GM12865 (cell line): ENCODE results near the gene NCOA3.
A peak's percentile ranks its signal among the peaks of the same experiment; 100 is the strongest.
"Not testable (repeated sequence)": the region's sequence is repeated elsewhere in the genome, so short reads cannot be mapped to it uniquely, and the experiment has no call there.

Source experiments
- DNase-seq: peaks from one replicate; pipeline ENCODE4 v3.0.0; 2010; ENCODE audit warnings: low read depth
- H3K4me3 ChIP-seq: 2 replicates; pipeline ENCODE4 v1.5.1; 2011; ENCODE audit warnings: mild to moderate bottlenecking, low read depth, low read length, control low read depth
- TF ChIP-seq, protein P1 (sequence below): IDR thresholded peaks from 2 replicates; pipeline ENCODE4 v1.5.1; 2011; ENCODE audit warnings: low read length, control low read depth, low read depth, inconsistent platforms; ENCODE audit not compliant: insufficient read depth; ENCODE audit errors: missing control alignments

NCOA3 gene

GRCh38 chr20:47496118-47496517 lies 5.6 kb upstream of the NCOA3 start:
- DNase-seq = no peak
- no peak overlapping the region for H3K4me3 ChIP-seq
- TF ChIP-seq, protein P1, sequence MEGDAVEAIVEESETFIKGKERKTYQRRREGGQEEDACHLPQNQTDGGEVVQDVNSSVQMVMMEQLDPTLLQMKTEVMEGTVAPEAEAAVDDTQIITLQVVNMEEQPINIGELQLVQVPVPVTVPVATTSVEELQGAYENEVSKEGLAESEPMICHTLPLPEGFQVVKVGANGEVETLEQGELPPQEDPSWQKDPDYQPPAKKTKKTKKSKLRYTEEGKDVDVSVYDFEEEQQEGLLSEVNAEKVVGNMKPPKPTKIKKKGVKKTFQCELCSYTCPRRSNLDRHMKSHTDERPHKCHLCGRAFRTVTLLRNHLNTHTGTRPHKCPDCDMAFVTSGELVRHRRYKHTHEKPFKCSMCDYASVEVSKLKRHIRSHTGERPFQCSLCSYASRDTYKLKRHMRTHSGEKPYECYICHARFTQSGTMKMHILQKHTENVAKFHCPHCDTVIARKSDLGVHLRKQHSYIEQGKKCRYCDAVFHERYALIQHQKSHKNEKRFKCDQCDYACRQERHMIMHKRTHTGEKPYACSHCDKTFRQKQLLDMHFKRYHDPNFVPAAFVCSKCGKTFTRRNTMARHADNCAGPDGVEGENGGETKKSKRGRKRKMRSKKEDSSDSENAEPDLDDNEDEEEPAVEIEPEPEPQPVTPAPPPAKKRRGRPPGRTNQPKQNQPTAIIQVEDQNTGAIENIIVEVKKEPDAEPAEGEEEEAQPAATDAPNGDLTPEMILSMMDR = no peak

- peak overlapping the region; percentile 11 for H3K4me3 ChIP-seq
- TF ChIP-seq, protein P1 = no peak
- peak; percentile 46 for DNase-seq
These were observed 3.1 kb upstream of the NCOA3 start for GRCh38 chr20:47498606-47499005.

DNA sequence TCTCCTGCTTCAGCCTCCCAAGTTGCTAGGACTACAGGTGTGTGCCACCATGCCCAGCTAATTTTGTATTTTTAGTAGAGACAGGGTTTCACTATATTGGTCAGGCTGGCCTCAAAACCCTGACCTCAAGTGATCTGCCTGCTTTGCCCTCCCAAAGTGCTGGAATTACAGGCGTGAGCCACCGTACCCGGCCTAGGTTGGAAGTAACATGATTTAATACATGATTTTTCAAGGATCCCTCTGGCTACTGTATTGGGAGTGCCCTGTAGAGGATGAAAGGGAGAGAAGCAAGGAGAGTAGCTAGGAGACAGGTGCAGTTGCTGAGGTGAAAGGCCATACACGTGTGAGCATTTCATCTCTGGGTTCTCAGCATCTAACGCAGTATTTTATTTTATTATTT lies 2.6 kb upstream of the NCOA3 start:
- no peak for DNase-seq
- TF ChIP-seq, protein P1 = no peak
- no peak overlapping the region for H3K4me3 ChIP-seq

- not testable (repeated sequence) for DNase-seq
- peak overlapping the region; percentile 89 for H3K4me3 ChIP-seq
These were observed 1.6 kb upstream of the NCOA3 start for GRCh38 chr20:47500082-47500481.

- peak overlapping the region; percentile 89 for H3K4me3 ChIP-seq
- DNase-seq = peak; percentile 47
- TF ChIP-seq, protein P1 = no peak
These were observed 1.1 kb upstream of the NCOA3 start for GRCh38 chr20:47500554-47500953.

DNA sequence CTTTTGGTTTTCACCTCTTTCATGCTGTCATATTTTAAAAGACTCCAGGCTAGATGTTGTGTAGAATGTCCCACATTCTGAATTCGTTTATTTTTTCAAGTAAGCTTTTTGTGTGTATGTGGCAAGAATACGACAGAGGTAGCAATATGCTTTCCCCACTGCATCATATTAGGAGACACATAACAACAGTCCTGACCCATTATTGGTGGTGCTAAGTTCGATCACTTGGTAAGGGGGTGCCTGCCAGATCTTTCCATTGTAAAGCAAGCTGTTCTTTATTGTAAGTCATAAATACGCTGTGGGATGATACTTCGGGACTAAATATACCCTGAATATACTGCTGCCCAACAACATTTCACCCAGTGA lies 588 bp upstream of the NCOA3 start:
- TF ChIP-seq, protein P1 = no peak
- peak; percentile 46 for DNase-seq
- peak overlapping the region; percentile 89 for H3K4me3 ChIP-seq

DNA sequence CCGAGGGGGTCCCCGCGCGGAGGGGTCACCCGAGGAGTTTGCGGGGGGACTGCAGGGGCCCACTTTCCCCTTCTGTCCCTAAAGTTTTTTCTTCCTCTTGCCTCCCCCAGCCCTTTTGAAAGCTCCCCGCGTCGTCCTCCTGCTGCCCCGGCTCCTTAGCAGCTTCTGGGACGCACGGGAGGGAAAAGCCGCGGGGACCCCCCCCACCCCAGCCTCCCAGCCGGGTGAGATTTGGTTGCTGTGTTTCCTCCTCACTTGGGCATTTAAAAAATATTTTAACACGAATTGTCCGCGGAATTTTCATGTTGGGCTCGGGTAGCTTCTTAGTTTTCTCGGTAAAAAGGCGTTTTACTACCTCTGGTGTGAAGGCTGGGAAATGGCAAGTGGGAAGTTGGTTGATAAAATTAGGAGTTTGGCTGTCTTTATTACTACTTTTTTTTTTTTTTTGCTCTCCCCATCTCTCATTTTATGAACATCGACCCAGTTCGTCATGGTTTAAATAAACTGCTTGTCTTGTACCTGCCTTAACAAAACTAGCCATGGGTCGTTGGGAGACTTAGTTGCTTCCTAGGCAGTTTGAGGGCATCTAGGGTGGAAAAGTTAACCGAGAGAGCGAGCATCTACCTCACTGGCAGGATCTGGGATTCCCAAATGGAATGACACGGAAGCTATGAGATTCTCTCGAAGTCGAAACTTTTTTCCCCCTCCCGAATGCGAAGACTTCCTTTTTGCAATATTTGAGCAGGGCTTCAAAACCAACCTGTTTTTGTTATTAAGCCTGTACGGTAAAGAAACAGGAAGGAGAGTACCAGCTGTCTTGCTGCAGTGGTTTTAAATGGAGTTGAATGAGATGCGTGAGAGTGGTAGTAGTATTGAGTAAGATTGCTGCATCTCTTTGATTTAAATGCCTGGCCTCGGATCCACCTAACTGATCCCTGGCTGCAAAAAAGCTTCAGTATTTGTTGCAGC lies 868 bp downstream of the NCOA3 start:
- DNase-seq = peak; percentile 74
- TF ChIP-seq, protein P1 = no peak
- H3K4me3 ChIP-seq = peak overlapping the region; percentile 89
